Lung microvascular endothelial cell (primary cell): Measurements from ENCODE around the gene TRERF1. TPM values are rescaled to one million over a fixed set of nuclear protein-coding genes. Genes with fewer than 3 reads are reported as not detected.
A peak's percentile ranks its signal among the peaks of the same experiment; 100 is the strongest.

Experiments used
- DNase-seq, 2 donors: peaks; one replicate each; pipeline versions ENCODE4 v3.0.0 to v3.0.0-alpha.2; 2010; ENCODE audit warnings: low read depth in 2 of 2
- total RNA-seq: library from RNA; depleted of rRNA; stranded (reverse); fragments of >200 nt; gene quantifications from 2 replicates; pipeline ENCODE4 v1.2.1, GENCODE V29; 2014

The TRERF1 gene
- total RNA-seq, 1 donor from 2014 or later: not detected

- no peak for DNase-seq
Measured at GRCh38 chr6:42426191-42426590, 25.5 kb downstream of the TRERF1 start.

- no peak for DNase-seq
Measured at GRCh38 chr6:42424906-42425474, 26.7 kb downstream of the TRERF1 start.

GRCh38 chr6:42423244-42423643, 28.5 kb downstream of the TRERF1 start:
- DNase-seq: no peak

- no peak for DNase-seq
Measured at GRCh38 chr6:42420741-42421140, 31.0 kb downstream of the TRERF1 start.

GRCh38 chr6:42419490-42420280, 32.0 kb downstream of the TRERF1 start:
- no peak for DNase-seq

- no peak for DNase-seq
Measured at GRCh38 chr6:42418724-42419123, 33.0 kb downstream of the TRERF1 start.

GRCh38 chr6:42417641-42418112, 34.0 kb downstream of the TRERF1 start:
- DNase-seq: no peak

GRCh38 chr6:42411406-42411805, 40.3 kb downstream of the TRERF1 start:
- DNase-seq: no peak

- no peak for DNase-seq
Measured at GRCh38 chr6:42410861-42411260, 40.9 kb downstream of the TRERF1 start.

- no peak for DNase-seq
Measured at GRCh38 chr6:42409581-42409980, 42.1 kb downstream of the TRERF1 start.

- peak in 1 of 2 donors; percentile 50 for DNase-seq
Measured at GRCh38 chr6:42407379-42407778, 44.3 kb downstream of the TRERF1 start.

GRCh38 chr6:42406306-42407280, 45.1 kb downstream of the TRERF1 start:
- peak; percentile 51 to 52 for DNase-seq

- peak in 1 of 2 donors; percentile 52 for DNase-seq
Measured at GRCh38 chr6:42405021-42405420, 46.7 kb downstream of the TRERF1 start.

GRCh38 chr6:42404484-42404883, 47.2 kb downstream of the TRERF1 start:
- peak in 1 of 2 donors; percentile 70 for DNase-seq

- DNase-seq: no peak
Measured at GRCh38 chr6:42403831-42404230, 47.9 kb downstream of the TRERF1 start.

- DNase-seq: no peak
Measured at GRCh38 chr6:42403421-42403820, 48.3 kb downstream of the TRERF1 start.

- no peak for DNase-seq
Measured at GRCh38 chr6:42402184-42402583, 49.5 kb downstream of the TRERF1 start.

- DNase-seq: no peak
Measured at GRCh38 chr6:42401613-42401951, 50.1 kb downstream of the TRERF1 start.

- no peak for DNase-seq
Measured at GRCh38 chr6:42400886-42401612, 50.7 kb downstream of the TRERF1 start.

- no peak for DNase-seq
Measured at GRCh38 chr6:42400061-42400760, 51.5 kb downstream of the TRERF1 start.

- no peak for DNase-seq
Measured at GRCh38 chr6:42396720-42397119, 55.0 kb downstream of the TRERF1 start.
